ENCODE results near the gene TRDN.

TRDN gene

DNA sequence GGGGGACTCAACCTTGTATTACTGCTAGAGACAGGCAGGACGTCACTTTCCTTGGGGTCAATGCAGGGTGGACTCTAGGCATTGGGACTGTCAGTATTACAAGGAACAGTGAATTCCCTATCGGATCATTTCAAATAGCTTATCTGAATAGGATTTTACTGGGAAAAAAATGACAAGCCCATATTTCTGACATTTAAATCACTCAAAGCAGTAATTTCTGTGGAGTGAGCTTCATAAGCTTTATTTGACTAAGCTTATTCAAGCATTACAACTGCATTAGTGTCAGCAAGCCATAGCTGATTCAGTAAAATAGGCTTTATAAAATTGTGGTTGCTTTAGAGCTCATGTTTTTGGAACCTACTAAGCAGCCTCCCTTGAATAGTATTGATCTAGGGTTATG, 44.3 kb downstream of the TRDN start:
- no peak overlapping the region for H3K9ac ChIP-seq (ENCODE audit: low read depth, low read length, poor library complexity, severe bottlenecking)
- H3K9me2 ChIP-seq (replicated peaks; ENCODE audit: low read depth, low read length), result no peaks in the 10 kb centered on the region
- no peak overlapping the region for H3K4me2 ChIP-seq (ENCODE audit: low read depth, low read length, poor library complexity, severe bottlenecking)
- no peak overlapping the region for H2AFZ ChIP-seq (ENCODE audit: low read length)
- TF ChIP-seq EZH2phosphoT487 (IDR thresholded peaks at IDR 0.05; ENCODE audit: borderline replicate concordance), result no peak
- TF ChIP-seq, protein P1, sequence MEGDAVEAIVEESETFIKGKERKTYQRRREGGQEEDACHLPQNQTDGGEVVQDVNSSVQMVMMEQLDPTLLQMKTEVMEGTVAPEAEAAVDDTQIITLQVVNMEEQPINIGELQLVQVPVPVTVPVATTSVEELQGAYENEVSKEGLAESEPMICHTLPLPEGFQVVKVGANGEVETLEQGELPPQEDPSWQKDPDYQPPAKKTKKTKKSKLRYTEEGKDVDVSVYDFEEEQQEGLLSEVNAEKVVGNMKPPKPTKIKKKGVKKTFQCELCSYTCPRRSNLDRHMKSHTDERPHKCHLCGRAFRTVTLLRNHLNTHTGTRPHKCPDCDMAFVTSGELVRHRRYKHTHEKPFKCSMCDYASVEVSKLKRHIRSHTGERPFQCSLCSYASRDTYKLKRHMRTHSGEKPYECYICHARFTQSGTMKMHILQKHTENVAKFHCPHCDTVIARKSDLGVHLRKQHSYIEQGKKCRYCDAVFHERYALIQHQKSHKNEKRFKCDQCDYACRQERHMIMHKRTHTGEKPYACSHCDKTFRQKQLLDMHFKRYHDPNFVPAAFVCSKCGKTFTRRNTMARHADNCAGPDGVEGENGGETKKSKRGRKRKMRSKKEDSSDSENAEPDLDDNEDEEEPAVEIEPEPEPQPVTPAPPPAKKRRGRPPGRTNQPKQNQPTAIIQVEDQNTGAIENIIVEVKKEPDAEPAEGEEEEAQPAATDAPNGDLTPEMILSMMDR (conservative IDR thresholded peaks at IDR 0.05; ENCODE audit: low read length), result no peak
- no peaks in the 10 kb centered on the region for H3K27me3 ChIP-seq (ENCODE audit: insufficient read depth, low read length, poor library complexity, severe bottlenecking)
- no peaks in the 10 kb centered on the region for H3F3A ChIP-seq (ENCODE audit: low read depth)
- H3K4me1 ChIP-seq (ENCODE audit: insufficient read depth, low read length, poor library complexity, severe bottlenecking), result no peaks in the 10 kb centered on the region
- no peaks in the 10 kb centered on the region for H3K36me3 ChIP-seq (ENCODE audit: insufficient read depth, low read length)
- no peaks in the 10 kb centered on the region for H4K20me1 ChIP-seq (ENCODE audit: insufficient read depth, low read length, poor library complexity, severe bottlenecking)
- no peak overlapping the region for H3K4me3 ChIP-seq (ENCODE audit: low read length, poor library complexity, severe bottlenecking)
- H3K79me2 ChIP-seq (ENCODE audit: insufficient read depth, low read length), result no peaks in the 10 kb centered on the region
- no peaks in the 10 kb centered on the region for H3K9me3 ChIP-seq (ENCODE audit: insufficient read depth, low read depth, low read length)

DNA sequence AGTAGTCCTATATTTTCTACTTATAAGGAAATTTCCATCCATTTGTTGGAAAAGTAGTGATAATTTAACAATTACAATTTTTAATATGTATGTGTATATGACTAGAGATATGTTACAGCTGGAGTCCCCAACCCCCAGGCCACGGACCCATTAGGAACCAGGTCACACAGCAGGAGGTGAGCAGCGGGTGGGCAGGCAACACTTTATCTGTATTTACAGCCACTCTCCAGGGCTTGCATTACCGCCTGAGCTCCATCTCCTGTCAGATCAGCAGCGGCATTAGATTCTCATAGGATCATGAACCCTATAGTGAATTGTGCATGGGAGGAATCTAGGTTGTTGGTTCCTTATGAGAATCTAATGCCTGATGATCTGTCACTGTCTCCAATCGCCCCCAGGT, 46.8 kb downstream of the TRDN start:
- H3K9ac ChIP-seq (ENCODE audit: low read depth, low read length, poor library complexity, severe bottlenecking), result no peak overlapping the region
- H2AFZ ChIP-seq (ENCODE audit: low read length), result no peak overlapping the region
- no peaks in the 10 kb centered on the region for H3K36me3 ChIP-seq (ENCODE audit: insufficient read depth, low read length)
- no peaks in the 10 kb centered on the region for H3F3A ChIP-seq (ENCODE audit: low read depth)
- H3K4me3 ChIP-seq (ENCODE audit: low read length, poor library complexity, severe bottlenecking), result no peak overlapping the region
- no peaks in the 10 kb centered on the region for H4K20me1 ChIP-seq (ENCODE audit: insufficient read depth, low read length, poor library complexity, severe bottlenecking)
- H3K9me2 ChIP-seq (replicated peaks; ENCODE audit: low read depth, low read length), result no peaks in the 10 kb centered on the region
- TF ChIP-seq, protein P1 (conservative IDR thresholded peaks at IDR 0.05; ENCODE audit: low read length), result no peak
- no peak for TF ChIP-seq EZH2phosphoT487 (IDR thresholded peaks at IDR 0.05; ENCODE audit: borderline replicate concordance)
- no peaks in the 10 kb centered on the region for H3K9me3 ChIP-seq (ENCODE audit: insufficient read depth, low read depth, low read length)
- no peaks in the 10 kb centered on the region for H3K79me2 ChIP-seq (ENCODE audit: insufficient read depth, low read length)
- H3K4me2 ChIP-seq (ENCODE audit: low read depth, low read length, poor library complexity, severe bottlenecking), result no peak overlapping the region
- H3K27me3 ChIP-seq (ENCODE audit: insufficient read depth, low read length, poor library complexity, severe bottlenecking), result no peaks in the 10 kb centered on the region
- no peaks in the 10 kb centered on the region for H3K4me1 ChIP-seq (ENCODE audit: insufficient read depth, low read length, poor library complexity, severe bottlenecking)

DNA sequence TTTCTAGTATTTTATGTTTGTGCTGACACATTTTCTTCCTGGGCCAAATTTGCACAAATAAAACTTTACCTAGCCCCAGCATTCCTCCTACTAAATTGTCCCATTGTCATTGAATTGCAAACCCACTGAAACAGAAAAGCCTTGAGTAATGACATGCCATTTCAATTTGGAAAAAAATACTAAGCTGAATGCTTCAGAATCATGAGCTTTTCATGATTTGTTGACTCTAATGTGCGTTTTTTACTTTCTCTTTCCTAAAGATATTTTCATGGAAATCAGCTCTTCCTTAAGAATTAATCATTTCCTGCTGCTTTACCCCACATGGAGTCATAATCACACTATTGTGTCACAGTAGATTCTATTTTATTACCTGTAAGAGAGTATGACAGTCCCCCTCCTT, 47.4 kb downstream of the TRDN start:
- Histone ChIP-seq H3K4me2 (ENCODE audit: low read depth, low read length, poor library complexity, severe bottlenecking) (no peak overlapping the region), H3K27me3 (ENCODE audit: insufficient read depth, low read length, poor library complexity, severe bottlenecking) (no peaks in the 10 kb centered on the region), H3K4me3 (ENCODE audit: low read length, poor library complexity, severe bottlenecking) (no peak overlapping the region), H4K20me1 (ENCODE audit: insufficient read depth, low read length, poor library complexity, severe bottlenecking) (no peaks in the 10 kb centered on the region), H3K9me3 (ENCODE audit: insufficient read depth, low read depth, low read length) (no peaks in the 10 kb centered on the region), H3K9ac (ENCODE audit: low read depth, low read length, poor library complexity, severe bottlenecking) (no peak overlapping the region), H3F3A (ENCODE audit: low read depth) (no peaks in the 10 kb centered on the region), H3K36me3 (ENCODE audit: insufficient read depth, low read length) (no peaks in the 10 kb centered on the region), H3K9me2 (replicated peaks; ENCODE audit: low read depth, low read length) (no peaks in the 10 kb centered on the region), H3K4me1 (ENCODE audit: insufficient read depth, low read length, poor library complexity, severe bottlenecking) (no peaks in the 10 kb centered on the region), H3K79me2 (ENCODE audit: insufficient read depth, low read length) (no peaks in the 10 kb centered on the region), H2AFZ (ENCODE audit: low read length) (no peak overlapping the region)
- TF ChIP-seq, protein P1 (conservative IDR thresholded peaks at IDR 0.05; ENCODE audit: low read length), result no peak
- no peak for TF ChIP-seq EZH2phosphoT487 (IDR thresholded peaks at IDR 0.05; ENCODE audit: borderline replicate concordance)
